OCI-LY7 (cell line): ENCODE results near the gene TPX2.

Experiments
- CTCF ChIP-seq: fragments of 200-600 bp; sonication (generic); conservative IDR thresholded peaks from 2 replicates; pipeline ENCODE4 v1.5.1; 2014; ENCODE audit warnings: mild to moderate bottlenecking, antibody characterized with exemption, low read length, moderate library complexity, mixed read lengths
- EZH2phosphoT487 ChIP-seq: fragments of 200-600 bp; sonication (generic); IDR thresholded peaks from 2 replicates; pipeline ENCODE4 v1.6.1; 2018; ENCODE audit warnings: low read depth, borderline replicate concordance, mild to moderate bottlenecking, mixed run types, antibody characterized with exemption, low read length, moderate library complexity, mixed read lengths

GRCh38 chr20:31845300-31845863 lies 106.3 kb downstream of the TPX2 start, which contains the start of gene FOXS1:
- no peak for TF ChIP-seq CTCF
- no peak for TF ChIP-seq EZH2phosphoT487
